ENCODE measurements around the gene MGAT3. TPM values are rescaled to one million over a fixed set of nuclear protein-coding genes. Genes with fewer than 3 reads are reported as not detected.

MGAT3 gene
- total and polyA plus RNA-seq, 2 of the 8 experiments (the other 6 are each of a cell fraction or from before 2014, with no cell fraction given) = 4.3 to 9.2 TPM

- H2BK20ac ChIP-seq (ENCODE audit: low read length) = no peak overlapping the region
- no peak overlapping the region for H3K4me3 ChIP-seq (ENCODE audit: extremely low read depth in 1 of 4, insufficient read depth in 2 of 4, low read depth in 3 of 4, low read length in 4 of 4)
- peaks cover 0 to 2% of the 10 kb centered on the region in 2 experiments for H4K20me1 ChIP-seq (replicated peaks in 1 of 2; ENCODE audit: control insufficient read depth in 1 of 2, insufficient read depth in 2 of 2, low read length in 2 of 2)
- H3K56ac ChIP-seq (replicated peaks; ENCODE audit: insufficient read length, low read depth, low read length) = no peak overlapping the region
- ChIA-PET POLR2A (ENCODE audit: partially characterized antibody) (interaction anchor here (1.0 to 1.6 kb wide), 3 partner anchors 9 to 79 kb away, joined by 3 to 4 read pairs (median 3); partner anchors contain the start of gene TAB1), CTCF (ENCODE audit: partially characterized antibody) (interaction anchor here (0.6 to 2.2 kb wide), 6 partner anchors 10 to 86 kb away, joined by 3 to 7 read pairs (median 4); no protein-coding TSS in a partner anchor)
- H2AK5ac ChIP-seq (ENCODE audit: low read depth, low read length) = no peak overlapping the region
- no peak overlapping the region for H2BK15ac ChIP-seq (ENCODE audit: low read length)
- H2BK120ac ChIP-seq (replicated peaks; ENCODE audit: low read depth, low read length) = no peak overlapping the region
- H3K9ac ChIP-seq (replicated peaks in 1 of 4; ENCODE audit: extremely low read depth in 1 of 4, low read depth in 3 of 4, low read length in 3 of 4) = no peak overlapping the region
- H3K4me1 ChIP-seq (replicated peaks in 1 of 4; ENCODE audit: control insufficient read depth in 3 of 4, insufficient read depth in 4 of 4, low read length in 3 of 4) = no peaks in the 10 kb centered on the region
- no peaks in the 10 kb centered on the region for H3K36me3 ChIP-seq (ENCODE audit: control insufficient read depth in 2 of 4, insufficient read depth in 4 of 4, low read length in 3 of 4)
- no peak overlapping the region for H3K23ac ChIP-seq (ENCODE audit: insufficient read length)
- 84% methylated on average over 4 of the region's 4 CpGs; no CpG with 5 or more reads in 1 of the 2 experiments for WGBS, 2 experiments (ENCODE audit: extremely low coverage in 1 of 2, insufficient coverage in 1 of 2, insufficient read length in 1 of 2, insufficient replicate concordance in 2 of 2, low coverage in 1 of 2, low lambda C conversion rate in 2 of 2, missing lambda C conversion rate in 1 of 2)
- DNase-seq (ENCODE audit: low read depth in 1 of 2, low spot score in 2 of 2) (no peak), FAIRE-seq (no peak)
- H3K4ac ChIP-seq (replicated peaks; ENCODE audit: insufficient read length, low read depth, low read length) = no peak overlapping the region
- no peaks in the 10 kb centered on the region for H3K23me2 ChIP-seq (ENCODE audit: low read depth, low read length)
- H3K4me2 ChIP-seq (ENCODE audit: insufficient read depth in 1 of 2, low read depth in 2 of 2, low read length in 2 of 2) = no peak overlapping the region
- peaks cover 0 to 6% of the 10 kb centered on the region in 2 experiments; a peak in 1 of 4 replicates for H3K79me2 ChIP-seq (ENCODE audit: control insufficient read depth in 1 of 2, insufficient read depth in 2 of 2, low read length in 2 of 2)
- H3K14ac ChIP-seq (ENCODE audit: insufficient read length) = no peak overlapping the region
- no peak overlapping the region for H4K91ac ChIP-seq (replicated peaks; ENCODE audit: insufficient read length, low read length)
- no peaks in the 10 kb centered on the region for H3K27me3 ChIP-seq (replicated peaks in 1 of 4; ENCODE audit: control insufficient read depth in 3 of 4, extremely low read depth in 1 of 4, insufficient read depth in 3 of 4, low read length in 3 of 4)
- TF ChIP-seq HDAC6 (IDR thresholded peaks at IDR 0.05; ENCODE audit: low read depth, low read length) (no peak), HDAC2 (IDR thresholded peaks at IDR 0.05; ENCODE audit: borderline replicate concordance in 1 of 2, low read depth in 2 of 2, low read length in 2 of 2) (no peak), FOSL1 (IDR thresholded peaks at IDR 0.05; ENCODE audit: insufficient read depth, low read depth, low read length) (no peak), JUND (IDR thresholded peaks at IDR 0.05; ENCODE audit: low read length) (no peak), TCF12 (IDR thresholded peaks at IDR 0.05; ENCODE audit: low read depth, low read length) (no peak), SAP30 (IDR thresholded peaks at IDR 0.05; ENCODE audit: insufficient read depth, insufficient replicate concordance, low read length) (no peak), CTCF (IDR thresholded peaks at IDR 0.05; ENCODE audit: control extremely low read depth in 1 of 3, insufficient read depth in 1 of 3, low read depth in 1 of 3, low read length in 3 of 3) (no peak)
- H2AFZ ChIP-seq (ENCODE audit: low read length) = no peak overlapping the region
- H3K27ac ChIP-seq (ENCODE audit: low read depth, low read length) = no peak overlapping the region
- no peak overlapping the region for H4K8ac ChIP-seq (ENCODE audit: extremely low read depth, insufficient read depth, low read length)
- no peak overlapping the region for H2BK12ac ChIP-seq (ENCODE audit: low read depth, low read length)
- H3K9me3 ChIP-seq (ENCODE audit: insufficient read depth in 2 of 2, low read depth in 1 of 2, low read length in 1 of 2) = no peaks in the 10 kb centered on the region
- no peak overlapping the region for H3K18ac ChIP-seq (ENCODE audit: extremely low read depth, low read length)
- no peak overlapping the region for H4K5ac ChIP-seq (ENCODE audit: insufficient read length, low read depth, low read length)
- peaks cover 2% of the 10 kb centered on the region; the same call in 1 of the 2 replicates for H3K79me1 ChIP-seq (ENCODE audit: low read depth, low read length)
- H2BK5ac ChIP-seq (ENCODE audit: low read depth, low read length) = no peak overlapping the region
Observed at GRCh38 chr22:39410264-39410663, 46.5 kb upstream of the MGAT3 start.

Data from H1 (cell line).